Activated B cell treated with CpG ODN at 0.5 μM for 24 hours (primary cell): ENCODE measurements around the gene SLC30A1. TPM values are rescaled to one million over a fixed set of nuclear protein-coding genes. Genes with fewer than 3 reads are reported as not detected.

Experiments
- ATAC-seq: fragments of 200-7000 bp; cut with Tn5 transposase; one replicate; pipeline ENCODE4 v1.10.0; 2021; ENCODE audit warnings: low read depth, mild to moderate bottlenecking, moderate library complexity
- CTCF ChIA-PET: fragments of 350-600 bp; sonication (Branson Sonifier 250); formaldehyde crosslinking; loops from one replicate; lab custom pipeline; 2021; ENCODE audit warnings: antibody characterized with exemption; lab: Charles Lee
- POLR2A ChIA-PET: fragments of 350-600 bp; sonication (Branson Sonifier 250); formaldehyde crosslinking; loops from one replicate; lab custom pipeline; 2021; ENCODE audit warnings: antibody characterized with exemption; lab: Charles Lee
- DNase-seq: peaks from one replicate; pipeline ENCODE4 v3.0.0; 2022
- H3K27ac Mint-ChIP-seq: one replicate; pipeline ENCODE4 v1.8.0; 2020; ENCODE audit warnings: mixed read lengths
- H3K27me3 Mint-ChIP-seq: one replicate; pipeline ENCODE4 v1.8.0; 2021; ENCODE audit warnings: mixed read lengths
- H3K36me3 Mint-ChIP-seq: one replicate; pipeline ENCODE4 v1.8.0; 2021; ENCODE audit warnings: low read depth, mixed read lengths
- H3K4me1 Mint-ChIP-seq: one replicate; pipeline ENCODE4 v1.8.0; 2021; ENCODE audit warnings: mixed read lengths
- H3K4me3 Mint-ChIP-seq: one replicate; pipeline ENCODE4 v1.8.0; 2020; ENCODE audit warnings: mild to moderate bottlenecking, mixed read lengths
- H3K9me3 Mint-ChIP-seq: one replicate; pipeline ENCODE4 v1.8.0; 2020; ENCODE audit warnings: mixed read lengths
- intact Hi-C: fragments of 100-400 bp; cut with micrococcal nuclease; formaldehyde crosslinking; loops from one replicate; pipeline ENCODE4 v1.15.1; 2024
- total RNA-seq: library from RNA; stranded (reverse); gene quantifications from 2 replicates; pipeline ENCODE4 v1.2.3, GENCODE V29; 2022
- TF ChIP-seq, protein P1 (sequence below): fragments of 200-600 bp; IDR thresholded peaks from one replicate; pipeline ENCODE4 v1.8.0; 2022; ENCODE audit warnings: antibody characterized with exemption, mild to moderate bottlenecking

The SLC30A1 gene
- total RNA-seq, 1 donor from 2014 or later = 15.6 TPM

DNA sequence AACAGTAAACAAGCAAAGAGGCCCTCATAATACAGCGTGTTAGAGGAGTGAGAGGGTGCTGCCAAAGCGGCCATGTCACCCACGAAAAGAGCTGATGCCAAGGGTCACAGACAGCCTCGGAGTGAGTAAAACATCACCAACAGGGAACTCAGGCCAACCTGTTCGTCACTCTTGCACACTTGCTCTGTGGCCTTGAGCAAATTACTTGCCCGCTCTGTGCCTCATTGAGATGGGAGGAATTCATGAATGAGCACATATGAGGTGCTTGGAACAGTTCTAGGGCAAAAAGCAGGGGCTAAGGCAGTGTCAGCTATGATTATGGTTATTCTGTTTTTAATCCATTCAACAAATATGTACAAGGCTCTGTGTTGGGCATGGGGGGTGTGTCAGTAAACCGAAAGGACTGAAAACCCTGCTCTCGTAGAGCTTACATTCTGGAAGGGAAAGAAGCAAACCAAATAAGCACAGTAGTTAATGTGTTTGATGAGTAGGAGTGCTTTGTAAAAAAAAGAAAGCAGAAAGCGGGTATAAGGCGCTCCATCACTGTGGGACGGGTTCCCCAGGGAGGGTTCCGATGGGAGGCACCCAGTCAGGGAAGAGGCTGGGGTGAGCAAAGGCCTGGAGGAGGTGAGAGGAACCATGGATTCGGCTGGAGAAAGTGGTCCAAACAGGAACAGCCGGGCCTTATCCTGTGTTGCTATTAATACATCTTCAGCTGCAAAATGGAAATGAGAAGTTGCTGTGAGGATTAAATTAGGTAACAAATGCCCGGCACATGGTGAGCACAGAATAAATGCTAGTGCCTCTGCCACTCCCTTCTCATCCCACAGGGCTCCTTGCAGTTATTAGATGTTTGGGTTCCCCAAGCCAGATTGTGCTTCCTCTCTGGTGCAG, 47.5 kb downstream of the SLC30A1 start:
- Mint-ChIP-seq H3K36me3 (no peaks in the 10 kb centered on the region), H3K27ac (no peak overlapping the region)

DNA sequence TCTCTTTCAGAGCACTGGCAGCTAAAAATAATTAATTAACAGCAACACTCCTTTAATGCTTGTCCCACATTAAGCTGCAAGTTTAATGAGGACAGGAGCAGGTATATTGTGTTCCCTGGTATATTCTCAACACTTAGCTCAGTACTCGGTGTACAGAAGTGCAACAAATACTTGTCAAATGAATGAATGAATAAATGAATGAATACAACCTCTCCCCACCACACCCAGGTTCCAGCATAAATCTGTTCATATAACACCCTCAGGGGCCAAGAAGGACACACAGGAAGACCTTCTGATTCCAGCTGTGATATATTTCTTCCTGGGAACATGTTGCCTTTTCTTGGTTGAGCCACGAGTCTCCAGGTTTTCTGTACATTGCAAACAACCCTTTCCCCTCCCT, 48.9 kb downstream of the SLC30A1 start:
- H3K9me3 Mint-ChIP-seq = no peaks in the 10 kb centered on the region
- H3K27me3 Mint-ChIP-seq = peaks cover 4% of the 10 kb centered on the region
- CTCF ChIA-PET = no interaction called here
- H3K36me3 Mint-ChIP-seq = no peaks in the 10 kb centered on the region
- H3K4me1 Mint-ChIP-seq = peaks cover 14% of the 10 kb centered on the region
- no peak for DNase-seq
- ATAC-seq = no peak
- intact Hi-C loops = no loop called here
- no peak overlapping the region for H3K4me3 Mint-ChIP-seq
- no peak overlapping the region for H3K27ac Mint-ChIP-seq
- POLR2A ChIA-PET = no interaction called here
- TF ChIP-seq, protein P1, sequence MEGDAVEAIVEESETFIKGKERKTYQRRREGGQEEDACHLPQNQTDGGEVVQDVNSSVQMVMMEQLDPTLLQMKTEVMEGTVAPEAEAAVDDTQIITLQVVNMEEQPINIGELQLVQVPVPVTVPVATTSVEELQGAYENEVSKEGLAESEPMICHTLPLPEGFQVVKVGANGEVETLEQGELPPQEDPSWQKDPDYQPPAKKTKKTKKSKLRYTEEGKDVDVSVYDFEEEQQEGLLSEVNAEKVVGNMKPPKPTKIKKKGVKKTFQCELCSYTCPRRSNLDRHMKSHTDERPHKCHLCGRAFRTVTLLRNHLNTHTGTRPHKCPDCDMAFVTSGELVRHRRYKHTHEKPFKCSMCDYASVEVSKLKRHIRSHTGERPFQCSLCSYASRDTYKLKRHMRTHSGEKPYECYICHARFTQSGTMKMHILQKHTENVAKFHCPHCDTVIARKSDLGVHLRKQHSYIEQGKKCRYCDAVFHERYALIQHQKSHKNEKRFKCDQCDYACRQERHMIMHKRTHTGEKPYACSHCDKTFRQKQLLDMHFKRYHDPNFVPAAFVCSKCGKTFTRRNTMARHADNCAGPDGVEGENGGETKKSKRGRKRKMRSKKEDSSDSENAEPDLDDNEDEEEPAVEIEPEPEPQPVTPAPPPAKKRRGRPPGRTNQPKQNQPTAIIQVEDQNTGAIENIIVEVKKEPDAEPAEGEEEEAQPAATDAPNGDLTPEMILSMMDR = no peak

More for the DNA sequence above, 47.5 kb downstream of the SLC30A1 start:
- ChIA-PET POLR2A (no interaction called here), CTCF (no interaction called here)
- DNase-seq (no peak), ATAC-seq (no peak)
- Mint-ChIP-seq H3K4me3 (no peak overlapping the region), H3K9me3 (no peaks in the 10 kb centered on the region), H3K27me3 (peaks cover 4% of the 10 kb centered on the region), H3K4me1 (peaks cover 14% of the 10 kb centered on the region)
- intact Hi-C loops = no loop called here
- TF ChIP-seq, protein P1 = no peak

GRCh38 chr1:211529453-211529852, 49.5 kb downstream of the SLC30A1 start:
- DNase-seq (no peak), ATAC-seq (no peak)
- H3K4me1 Mint-ChIP-seq = peaks cover 14% of the 10 kb centered on the region
- H3K36me3 Mint-ChIP-seq = no peaks in the 10 kb centered on the region
- TF ChIP-seq, protein P1 = no peak
- H3K4me3 Mint-ChIP-seq = no peak overlapping the region
- POLR2A ChIA-PET = no interaction called here
- intact Hi-C loops = no loop called here
- no peaks in the 10 kb centered on the region for H3K9me3 Mint-ChIP-seq
- peaks cover 4% of the 10 kb centered on the region for H3K27me3 Mint-ChIP-seq
- CTCF ChIA-PET = no interaction called here
- no peak overlapping the region for H3K27ac Mint-ChIP-seq

- ChIA-PET POLR2A (no interaction called here), CTCF (no interaction called here)
- intact Hi-C loops = no loop called here
- Mint-ChIP-seq H3K4me3 (no peak overlapping the region), H3K27me3 (peaks cover 4% of the 10 kb centered on the region), H3K9me3 (no peaks in the 10 kb centered on the region), H3K36me3 (no peaks in the 10 kb centered on the region), H3K27ac (no peak overlapping the region), H3K4me1 (peaks cover 14% of the 10 kb centered on the region)
- ATAC-seq (no peak), DNase-seq (no peak)
- TF ChIP-seq, protein P1 = no peak
Measured at GRCh38 chr1:211529011-211529410, 50.0 kb downstream of the SLC30A1 start.

- no peak overlapping the region for H3K27ac Mint-ChIP-seq
- ChIA-PET CTCF (interaction anchor here (0.7 to 1.0 kb wide), 2 partner anchors 10 to 13 kb away, joined by 3 to 6 read pairs; no protein-coding TSS in a partner anchor), POLR2A (no interaction called here)
- ATAC-seq (no peak), DNase-seq (no peak)
- no peak overlapping the region for H3K4me3 Mint-ChIP-seq
- peaks cover 6% of the 10 kb centered on the region for H3K27me3 Mint-ChIP-seq
- no peaks in the 10 kb centered on the region for H3K9me3 Mint-ChIP-seq
- intact Hi-C loops = no loop called here
- no peaks in the 10 kb centered on the region for H3K36me3 Mint-ChIP-seq
- TF ChIP-seq, protein P1 = no peak
- peaks cover 14% of the 10 kb centered on the region for H3K4me1 Mint-ChIP-seq
Measured at GRCh38 chr1:211527888-211528287, 51.1 kb downstream of the SLC30A1 start.
